A549 (cell line): ENCODE measurements around the gene PELI1.

Experiments used
- EP300 ChIP-seq, 2 experiments: fragments of >200 bp; sonication (Bioruptor Twin); formaldehyde crosslinking; IDR thresholded peaks; 2 replicates in 1 of 2; 3 replicates in 1 of 2; pipeline ENCODE4 v1.6.1; 2016 to 2017
- GATA3 ChIP-seq: IDR thresholded peaks from 2 replicates; pipeline ENCODE4 v1.6.1; 2012; ENCODE audit warnings: borderline replicate concordance
- KDM5A ChIP-seq: fragments of 200-600 bp; sonication (generic); IDR thresholded peaks from 2 replicates; pipeline ENCODE4 v1.6.1; 2016; ENCODE audit warnings: antibody characterized with exemption, mild to moderate bottlenecking
- MAFK ChIP-seq: fragments of 450-650 bp; IDR thresholded peaks from 2 replicates; pipeline ENCODE4 v1.6.1; 2014; ENCODE audit not compliant: partially characterized antibody
- PBX3 ChIP-seq: IDR thresholded peaks from 2 replicates; pipeline ENCODE4 v1.6.1; 2012
- POLR2A ChIP-seq: IDR thresholded peaks from 2 replicates; pipeline ENCODE4 v1.6.1; 2012; ENCODE audit warnings: mild to moderate bottlenecking, low read length
- RAD21 ChIP-seq, 2 experiments: fragments of >200 bp in 1 of 2; sonication (Bioruptor Twin) in 1 of 2; formaldehyde crosslinking in 1 of 2; IDR thresholded peaks in 1 of 2; conservative IDR thresholded peaks in 1 of 2; 2 replicates in 1 of 2; 3 replicates in 1 of 2; pipeline ENCODE4 v1.6.1; 2012 to 2018; ENCODE audit warnings: inconsistent platforms in 1 of 2
- TF ChIP-seq, protein P1 (sequence below): fragments of >200 bp; sonication (Bioruptor Twin); formaldehyde crosslinking; IDR thresholded peaks from 3 replicates; pipeline ENCODE4 v1.5.1; 2016
- TF ChIP-seq, protein P2 (sequence below): fragments of >200 bp; sonication (Bioruptor Twin); formaldehyde crosslinking; IDR thresholded peaks from 3 replicates; pipeline ENCODE4 v1.6.1; 2016
- TF ChIP-seq, protein P3 (sequence below): fragments of 250-450 bp; sonication (Bioruptor Pico); IDR thresholded peaks from 2 replicates; pipeline ENCODE4 v1.5.0; 2020; ENCODE audit warnings: low read depth, mild to moderate bottlenecking, moderate library complexity
- TF ChIP-seq, protein P4 (sequence below): fragments of 250-450 bp; sonication (Bioruptor Pico); IDR thresholded peaks from 2 replicates; pipeline ENCODE4 v1.5.0; 2021; ENCODE audit warnings: mild to moderate bottlenecking, moderate library complexity, borderline replicate concordance

DNA sequence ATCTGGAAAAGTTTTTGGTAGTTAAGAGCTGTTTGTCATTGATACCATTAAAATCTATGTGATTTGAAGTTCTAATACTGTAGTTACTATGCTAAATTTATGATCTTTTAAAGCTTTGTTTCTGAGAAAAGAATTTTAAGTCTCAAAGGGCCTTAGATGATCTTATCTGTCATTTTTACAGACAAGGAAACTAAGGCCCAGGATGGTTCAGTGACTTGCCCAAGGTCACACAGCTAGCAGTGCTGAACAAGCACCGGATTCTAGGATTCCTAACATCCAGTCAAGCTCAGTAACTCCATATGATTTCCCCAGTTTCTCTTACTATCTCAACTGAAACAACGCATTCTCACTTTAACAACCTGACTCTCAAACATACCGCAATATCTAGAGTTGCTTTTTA is 37.7 kb downstream of the PELI1 start:
- TF ChIP-seq RAD21 (conservative IDR thresholded peaks at IDR 0.05 in 1 of 2, IDR thresholded peaks at IDR 0.05 in 1 of 2) (no peak), GATA3 (no peak), PBX3 (no peak), POLR2A (no peak), EP300 (IDR thresholded peaks at IDR 0.05) (no peak), MAFK (no peak), KDM5A (no peak)
- TF ChIP-seq, protein P1, sequence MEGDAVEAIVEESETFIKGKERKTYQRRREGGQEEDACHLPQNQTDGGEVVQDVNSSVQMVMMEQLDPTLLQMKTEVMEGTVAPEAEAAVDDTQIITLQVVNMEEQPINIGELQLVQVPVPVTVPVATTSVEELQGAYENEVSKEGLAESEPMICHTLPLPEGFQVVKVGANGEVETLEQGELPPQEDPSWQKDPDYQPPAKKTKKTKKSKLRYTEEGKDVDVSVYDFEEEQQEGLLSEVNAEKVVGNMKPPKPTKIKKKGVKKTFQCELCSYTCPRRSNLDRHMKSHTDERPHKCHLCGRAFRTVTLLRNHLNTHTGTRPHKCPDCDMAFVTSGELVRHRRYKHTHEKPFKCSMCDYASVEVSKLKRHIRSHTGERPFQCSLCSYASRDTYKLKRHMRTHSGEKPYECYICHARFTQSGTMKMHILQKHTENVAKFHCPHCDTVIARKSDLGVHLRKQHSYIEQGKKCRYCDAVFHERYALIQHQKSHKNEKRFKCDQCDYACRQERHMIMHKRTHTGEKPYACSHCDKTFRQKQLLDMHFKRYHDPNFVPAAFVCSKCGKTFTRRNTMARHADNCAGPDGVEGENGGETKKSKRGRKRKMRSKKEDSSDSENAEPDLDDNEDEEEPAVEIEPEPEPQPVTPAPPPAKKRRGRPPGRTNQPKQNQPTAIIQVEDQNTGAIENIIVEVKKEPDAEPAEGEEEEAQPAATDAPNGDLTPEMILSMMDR: no peak
- TF ChIP-seq, protein P2, sequence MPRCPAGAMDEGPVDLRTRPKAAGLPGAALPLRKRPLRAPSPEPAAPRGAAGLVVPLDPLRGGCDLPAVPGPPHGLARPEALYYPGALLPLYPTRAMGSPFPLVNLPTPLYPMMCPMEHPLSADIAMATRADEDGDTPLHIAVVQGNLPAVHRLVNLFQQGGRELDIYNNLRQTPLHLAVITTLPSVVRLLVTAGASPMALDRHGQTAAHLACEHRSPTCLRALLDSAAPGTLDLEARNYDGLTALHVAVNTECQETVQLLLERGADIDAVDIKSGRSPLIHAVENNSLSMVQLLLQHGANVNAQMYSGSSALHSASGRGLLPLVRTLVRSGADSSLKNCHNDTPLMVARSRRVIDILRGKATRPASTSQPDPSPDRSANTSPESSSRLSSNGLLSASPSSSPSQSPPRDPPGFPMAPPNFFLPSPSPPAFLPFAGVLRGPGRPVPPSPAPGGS: no peak
- TF ChIP-seq, protein P3, sequence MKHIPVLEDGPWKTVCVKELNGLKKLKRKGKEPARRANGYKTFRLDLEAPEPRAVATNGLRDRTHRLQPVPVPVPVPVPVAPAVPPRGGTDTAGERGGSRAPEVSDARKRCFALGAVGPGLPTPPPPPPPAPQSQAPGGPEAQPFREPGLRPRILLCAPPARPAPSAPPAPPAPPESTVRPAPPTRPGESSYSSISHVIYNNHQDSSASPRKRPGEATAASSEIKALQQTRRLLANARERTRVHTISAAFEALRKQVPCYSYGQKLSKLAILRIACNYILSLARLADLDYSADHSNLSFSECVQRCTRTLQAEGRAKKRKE: no peak
- TF ChIP-seq, protein P4, sequence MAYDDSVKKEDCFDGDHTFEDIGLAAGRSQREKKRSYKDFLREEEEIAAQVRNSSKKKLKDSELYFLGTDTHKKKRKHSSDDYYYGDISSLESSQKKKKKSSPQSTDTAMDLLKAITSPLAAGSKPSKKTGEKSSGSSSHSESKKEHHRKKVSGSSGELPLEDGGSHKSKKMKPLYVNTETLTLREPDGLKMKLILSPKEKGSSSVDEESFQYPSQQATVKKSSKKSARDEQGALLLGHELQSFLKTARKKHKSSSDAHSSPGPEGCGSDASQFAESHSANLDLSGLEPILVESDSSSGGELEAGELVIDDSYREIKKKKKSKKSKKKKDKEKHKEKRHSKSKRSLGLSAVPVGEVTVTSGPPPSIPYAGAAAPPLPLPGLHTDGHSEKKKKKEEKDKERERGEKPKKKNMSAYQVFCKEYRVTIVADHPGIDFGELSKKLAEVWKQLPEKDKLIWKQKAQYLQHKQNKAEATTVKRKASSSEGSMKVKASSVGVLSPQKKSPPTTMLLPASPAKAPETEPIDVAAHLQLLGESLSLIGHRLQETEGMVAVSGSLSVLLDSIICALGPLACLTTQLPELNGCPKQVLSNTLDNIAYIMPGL: no peak
